ENCODE measurements around the gene ASZ1.
A peak's percentile ranks its signal among the peaks of the same experiment; 100 is the strongest.

ASZ1 gene

GRCh38 chr7:117325836-117326235 lies 101.5 kb downstream of the ASZ1 start:
- no peaks in the 10 kb centered on the region for H3K9me3 ChIP-seq (ENCODE audit: control insufficient read depth, insufficient read depth, low read depth, low read length)
- no peaks in the 10 kb centered on the region for H3K36me3 ChIP-seq (ENCODE audit: control insufficient read depth in 2 of 2, insufficient read depth in 1 of 2, low read length in 2 of 2)
- H3K4me3 ChIP-seq (ENCODE audit: low read depth, low read length): no peak overlapping the region
- H3K4me1 ChIP-seq (ENCODE audit: control insufficient read depth, insufficient read depth, low read length): no peaks in the 10 kb centered on the region
- TF ChIP-seq ZNF221 (tag by site-specific recombination; IDR thresholded peaks at IDR 0.05; ENCODE audit: borderline replicate concordance) (no peak), IKZF3 (tag by site-specific recombination; IDR thresholded peaks at IDR 0.05) (no peak)
- H3K27ac ChIP-seq (ENCODE audit: extremely low read depth, low read depth, low read length): no peak overlapping the region
- CTCF ChIA-PET: interaction anchor here (0.7 to 1.1 kb wide), 2 partner anchors 13 to 38 kb away, joined by 3 read pairs; no protein-coding TSS in a partner anchor
- POLR2A ChIA-PET: no interaction called here

GRCh38 chr7:117324960-117325359 lies 102.3 kb downstream of the ASZ1 start:
- no peak overlapping the region for H3K4me3 ChIP-seq (ENCODE audit: low read depth, low read length)
- POLR2A ChIA-PET: no interaction called here
- CTCF ChIA-PET: no interaction called here

GRCh38 chr7:117323851-117324711 lies 103.2 kb downstream of the ASZ1 start:
- CTCF ChIA-PET: no interaction called here
- Histone ChIP-seq H3K27ac (ENCODE audit: extremely low read depth, low read depth, low read length) (no peak overlapping the region), H3K36me3 (ENCODE audit: control insufficient read depth in 2 of 2, insufficient read depth in 1 of 2, low read length in 2 of 2) (no peaks in the 10 kb centered on the region), H3K4me3 (ENCODE audit: low read depth, low read length) (peak overlapping the region; percentile 38), H3K4me1 (ENCODE audit: control insufficient read depth, insufficient read depth, low read length) (no peaks in the 10 kb centered on the region), H3K9me3 (ENCODE audit: control insufficient read depth, insufficient read depth, low read depth, low read length) (no peaks in the 10 kb centered on the region)
- POLR2A ChIA-PET: no interaction called here
- TF ChIP-seq ZNF48 (tag by site-specific recombination; IDR thresholded peaks at IDR 0.05) (no peak), KLF9 (tag by site-specific recombination; IDR thresholded peaks at IDR 0.05; ENCODE audit: low read depth) (no peak), BCL11A (tag by site-specific recombination; IDR thresholded peaks at IDR 0.05; ENCODE audit: low read depth) (no peak), ZFP3 (tag by site-specific recombination; IDR thresholded peaks at IDR 0.05; ENCODE audit: low read depth) (no peak), ATF2 (tag by site-specific recombination; IDR thresholded peaks at IDR 0.05; ENCODE audit: low read depth) (no peak), ZNF350 (tag by site-specific recombination; IDR thresholded peaks at IDR 0.05) (no peak), ZNF26 (tag by site-specific recombination; IDR thresholded peaks at IDR 0.05) (no peak), ZNF248 (tag by site-specific recombination; IDR thresholded peaks at IDR 0.05) (no peak), ZNF558 (tag by site-specific recombination; IDR thresholded peaks at IDR 0.05) (no peak), ZEB2 (tag by site-specific recombination; IDR thresholded peaks at IDR 0.05) (no peak), ZBTB48 (tag by site-specific recombination; IDR thresholded peaks at IDR 0.05) (no peak), ZNF311 (tag by site-specific recombination; IDR thresholded peaks at IDR 0.05; ENCODE audit: borderline replicate concordance) (no peak), SETDB1 (IDR thresholded peaks at IDR 0.05; ENCODE audit: insufficient read length, low read length) (no peak), ZBTB6 (tag by site-specific recombination; IDR thresholded peaks at IDR 0.05) (no peak)

More at GRCh38 chr7:117324960-117325359, 102.3 kb downstream of the ASZ1 start:
- H3K4me1 ChIP-seq (ENCODE audit: control insufficient read depth, insufficient read depth, low read length): no peaks in the 10 kb centered on the region
- H3K27ac ChIP-seq (ENCODE audit: extremely low read depth, low read depth, low read length): no peak overlapping the region
- H3K36me3 ChIP-seq (ENCODE audit: control insufficient read depth in 2 of 2, insufficient read depth in 1 of 2, low read length in 2 of 2): no peaks in the 10 kb centered on the region
- no peak for TF ChIP-seq ZNF560 (tag by site-specific recombination; IDR thresholded peaks at IDR 0.05; ENCODE audit: borderline replicate concordance)
- no peak for TF ChIP-seq ZBTB17 (tag by site-specific recombination; IDR thresholded peaks at IDR 0.05)
- no peak for TF ChIP-seq ZNF155 (tag by site-specific recombination; IDR thresholded peaks at IDR 0.05)
- no peak for TF ChIP-seq ZNF146 (tag by site-specific recombination; IDR thresholded peaks at IDR 0.05)
- no peak for TF ChIP-seq KLF10 (tag by site-specific recombination; IDR thresholded peaks at IDR 0.05)
- no peak for TF ChIP-seq ZNF473 (tag by site-specific recombination; IDR thresholded peaks at IDR 0.05)
- TF ChIP-seq ATF2 (tag by site-specific recombination; IDR thresholded peaks at IDR 0.05; ENCODE audit: low read depth): no peak
- no peak for TF ChIP-seq RBAK (tag by site-specific recombination; IDR thresholded peaks at IDR 0.05)
- no peak for TF ChIP-seq GFI1B (tag by site-specific recombination; IDR thresholded peaks at IDR 0.05)
- no peak for TF ChIP-seq ZNF521 (tag by site-specific recombination; IDR thresholded peaks at IDR 0.05)
- H3K9me3 ChIP-seq (ENCODE audit: control insufficient read depth, insufficient read depth, low read depth, low read length): no peaks in the 10 kb centered on the region
